H1 (cell line): ENCODE results near the gene ZBTB42. TPM values are rescaled to one million over a fixed set of nuclear protein-coding genes. Genes with fewer than 3 reads are reported as not detected.

ENCODE experiments used
- CTCF ChIA-PET: fragments of 300-600 bp; sonication (Branson Sonifier 250); formaldehyde crosslinking; loops from one replicate; lab custom pipeline; 2021; ENCODE audit not compliant: partially characterized antibody; lab: Charles Lee
- POLR2A ChIA-PET: fragments of 300-600 bp; sonication (Branson Sonifier 250); formaldehyde crosslinking; loops from one replicate; lab custom pipeline; 2021; ENCODE audit warnings: inconsistent platforms; ENCODE audit not compliant: partially characterized antibody; lab: Charles Lee
- DNase-seq, 2 experiments: peaks; one replicate each; pipeline versions ENCODE4 v3.0.0 to v3.0.0-alpha.2; 2010 to 2022; ENCODE audit warnings: low spot score in 2 of 2, low read depth in 1 of 2, mixed read lengths in 1 of 2
- FAIRE-seq: peaks from 2 replicates; lab custom pipeline; 2011; peaks lifted over from hg19 to GRCh38; lab: Jason Lieb, UNC
- H2AFZ ChIP-seq: 2 replicates; pipeline ENCODE4 v1.8.1; 2012; ENCODE audit warnings: low read length, inconsistent platforms
- H2AK5ac ChIP-seq: 2 replicates; pipeline ENCODE4 v1.6.1; 2013; ENCODE audit warnings: low read depth, low read length
- H2BK120ac ChIP-seq: replicated peaks from 2 replicates; pipeline ENCODE3; 2013; ENCODE audit warnings: low read depth, low read length, inconsistent platforms
- H2BK12ac ChIP-seq: 2 replicates; pipeline ENCODE4 v1.6.1; 2013; ENCODE audit warnings: low read depth, low read length
- H2BK15ac ChIP-seq: 2 replicates; pipeline ENCODE4 v1.6.1; 2013; ENCODE audit warnings: low read length
- H2BK20ac ChIP-seq: 2 replicates; pipeline ENCODE4 v1.6.1; 2013; ENCODE audit warnings: low read length
- H2BK5ac ChIP-seq: 2 replicates; pipeline ENCODE4 v1.6.1; 2013; ENCODE audit warnings: low read depth, low read length
- H3K14ac ChIP-seq: 2 replicates; pipeline ENCODE4 v1.6.1; 2013; ENCODE audit warnings: inconsistent platforms; ENCODE audit not compliant: insufficient read length
- H3K18ac ChIP-seq: 2 replicates; pipeline ENCODE4 v1.6.1; 2013; ENCODE audit warnings: low read length; ENCODE audit errors: extremely low read depth
- H3K23ac ChIP-seq: 2 replicates; pipeline ENCODE4 v1.6.1; 2013; ENCODE audit warnings: inconsistent platforms; ENCODE audit not compliant: insufficient read length
- H3K23me2 ChIP-seq: 2 replicates; pipeline ENCODE4 v1.6.1; 2013; ENCODE audit warnings: low read depth, low read length
- H3K27ac ChIP-seq: 2 replicates; pipeline ENCODE4 v1.6.1; 2011; ENCODE audit warnings: low read depth, low read length, inconsistent platforms
- H3K27me3 ChIP-seq, 4 experiments: replicated peaks in 1 of 4; 1 replicate in 1 of 4; 2 replicates in 3 of 4; pipeline versions ENCODE4 v1.6.1 to v1.8.1; 2011 to 2013; ENCODE audit warnings: low read length in 3 of 4, mild to moderate bottlenecking in 3 of 4, inconsistent platforms in 2 of 4, mixed read lengths in 2 of 4, moderate library complexity in 1 of 4; ENCODE audit not compliant: control insufficient read depth in 3 of 4, insufficient read depth in 3 of 4; ENCODE audit errors: extremely low read depth in 1 of 4
- H3K36me3 ChIP-seq, 4 experiments: 2 replicates each; pipeline versions ENCODE4 v1.6.1 to v1.8.1; 2011 to 2013; ENCODE audit warnings: mild to moderate bottlenecking in 4 of 4, low read length in 3 of 4, moderate library complexity in 2 of 4, control low read depth in 1 of 4, inconsistent platforms in 1 of 4; ENCODE audit not compliant: insufficient read depth in 4 of 4, control insufficient read depth in 2 of 4
- H3K4ac ChIP-seq: replicated peaks from 2 replicates; pipeline ENCODE3; 2013; ENCODE audit warnings: low read length, low read depth, mixed read lengths, inconsistent platforms; ENCODE audit not compliant: insufficient read length
- H3K4me1 ChIP-seq, 4 experiments: replicated peaks in 1 of 4; 1 replicate in 1 of 4; 2 replicates in 3 of 4; pipeline versions ENCODE4 v1.6.1 to v1.8.1; 2011 to 2013; ENCODE audit warnings: low read length in 3 of 4, inconsistent platforms in 2 of 4, mixed read lengths in 1 of 4; ENCODE audit not compliant: insufficient read depth in 4 of 4, control insufficient read depth in 3 of 4
- H3K4me2 ChIP-seq, 2 experiments: 2 replicates each; pipeline versions ENCODE4 v1.6.1 to v1.8.1; 2011 to 2013; ENCODE audit warnings: low read depth in 2 of 2, low read length in 2 of 2, control low read depth in 1 of 2, inconsistent platforms in 1 of 2, mild to moderate bottlenecking in 1 of 2; ENCODE audit not compliant: insufficient read depth in 1 of 2
- H3K4me3 ChIP-seq, 4 experiments: fragments of 200-600, 300-600 bp in 1 of 4; sonication (generic), shearing (Covaris generic), sonication (Bioruptor Twin) in 1 of 4; 2 replicates each; pipeline versions ENCODE4 v1.5.1 to v1.8.1; 2011 to 2016; ENCODE audit warnings: low read length in 4 of 4, low read depth in 3 of 4, control low read depth in 2 of 4, inconsistent platforms in 2 of 4, mild to moderate bottlenecking in 2 of 4, mixed read lengths in 1 of 4, moderate library complexity in 1 of 4; ENCODE audit not compliant: insufficient read depth in 2 of 4; ENCODE audit errors: extremely low read depth in 1 of 4
- H3K56ac ChIP-seq: replicated peaks from 2 replicates; pipeline ENCODE3; 2013; ENCODE audit warnings: low read depth, mild to moderate bottlenecking, mixed read lengths, low read length, inconsistent platforms; ENCODE audit not compliant: insufficient read length
- H3K79me1 ChIP-seq: 2 replicates; pipeline ENCODE4 v1.6.1; 2013; ENCODE audit warnings: low read depth, low read length, control low read depth
- H3K79me2 ChIP-seq, 2 experiments: 2 replicates each; pipeline versions ENCODE4 v1.6.1 to v1.8.1; 2012 to 2013; ENCODE audit warnings: low read length in 2 of 2, mild to moderate bottlenecking in 2 of 2, inconsistent platforms in 1 of 2; ENCODE audit not compliant: insufficient read depth in 2 of 2, control insufficient read depth in 1 of 2
- H3K9ac ChIP-seq, 4 experiments: replicated peaks in 1 of 4; 1 replicate in 1 of 4; 2 replicates in 3 of 4; pipeline versions ENCODE4 v1.6.1 to v1.8.1; 2011 to 2013; ENCODE audit warnings: low read depth in 3 of 4, low read length in 3 of 4, control low read depth in 2 of 4, mild to moderate bottlenecking in 2 of 4, moderate library complexity in 2 of 4, inconsistent platforms in 1 of 4; ENCODE audit errors: extremely low read depth in 1 of 4
- H3K9me3 ChIP-seq, 2 experiments: 2 replicates each; pipeline versions ENCODE4 v1.6.1 to v1.8.1; 2012 to 2013; ENCODE audit warnings: mild to moderate bottlenecking in 2 of 2, moderate library complexity in 2 of 2, control low read depth in 1 of 2, inconsistent platforms in 1 of 2, low read depth in 1 of 2, low read length in 1 of 2, mixed read lengths in 1 of 2; ENCODE audit not compliant: insufficient read depth in 2 of 2
- H4K20me1 ChIP-seq, 2 experiments: replicated peaks in 1 of 2; 2 replicates each; pipeline versions ENCODE3 to v1.8.1; 2011 to 2013; ENCODE audit warnings: inconsistent platforms in 2 of 2, low read length in 2 of 2, mild to moderate bottlenecking in 1 of 2; ENCODE audit not compliant: insufficient read depth in 2 of 2, control insufficient read depth in 1 of 2
- H4K5ac ChIP-seq: 2 replicates; pipeline ENCODE4 v1.6.1; 2013; ENCODE audit warnings: low read length, low read depth, mixed read lengths, inconsistent platforms; ENCODE audit not compliant: insufficient read length
- H4K8ac ChIP-seq: 2 replicates; pipeline ENCODE4 v1.8.0; 2013; ENCODE audit warnings: mild to moderate bottlenecking, moderate library complexity, low read length, inconsistent platforms; ENCODE audit not compliant: insufficient read depth; ENCODE audit errors: extremely low read depth
- H4K91ac ChIP-seq: replicated peaks from 2 replicates; pipeline ENCODE3; 2013; ENCODE audit warnings: low read length, mixed read lengths, inconsistent platforms; ENCODE audit not compliant: insufficient read length
- CHD2 ChIP-seq: IDR thresholded peaks from 2 replicates; pipeline ENCODE4 v1.6.1; 2012; ENCODE audit warnings: low read length, improper control_type of control experiment
- CTBP2 ChIP-seq: IDR thresholded peaks from 2 replicates; pipeline ENCODE4 v1.7.0; 2011; ENCODE audit warnings: borderline replicate concordance, mild to moderate bottlenecking, moderate library complexity, mixed read lengths, low read length; ENCODE audit not compliant: insufficient read depth, insufficient read length
- EGR1 ChIP-seq: IDR thresholded peaks from 2 replicates; pipeline ENCODE4 v1.6.1; 2011; ENCODE audit warnings: low read depth, low read length, borderline replicate concordance
- GTF2F1 ChIP-seq: IDR thresholded peaks from 2 replicates; pipeline ENCODE4 v1.6.1; 2012; ENCODE audit warnings: low read depth, low read length, improper control_type of control experiment, borderline replicate concordance
- NRF1 ChIP-seq: IDR thresholded peaks from 2 replicates; pipeline ENCODE4 v1.6.1; 2011; ENCODE audit warnings: mild to moderate bottlenecking, low read depth, low read length, improper control_type of control experiment
- SIN3A ChIP-seq, 2 experiments: IDR thresholded peaks in 1 of 2; conservative IDR thresholded peaks in 1 of 2; 2 replicates each; pipeline ENCODE4 v1.6.1; 2011 to 2012; ENCODE audit warnings: low read length in 2 of 2, improper control_type of control experiment in 1 of 2, low read depth in 1 of 2, mild to moderate bottlenecking in 1 of 2
- SIRT6 ChIP-seq: IDR thresholded peaks from one replicate; pipeline ENCODE4 v1.7.1; 2012; ENCODE audit warnings: low read length, inconsistent platforms
- SP2 ChIP-seq: IDR thresholded peaks from 2 replicates; pipeline ENCODE4 v1.6.1; 2012; ENCODE audit warnings: mild to moderate bottlenecking, low read length, inconsistent platforms
- SRF ChIP-seq: IDR thresholded peaks from 2 replicates; pipeline ENCODE4 v1.6.1; 2011; ENCODE audit warnings: mild to moderate bottlenecking, low read depth, low read length, moderate library complexity
- YY1 ChIP-seq: IDR thresholded peaks from 2 replicates; pipeline ENCODE4 v1.6.1; 2011; ENCODE audit warnings: low read depth, mild to moderate bottlenecking, low read length
- WGBS, 2 experiments: shearing (Covaris generic) in 1 of 2; methylation state at CpG; one replicate each; pipeline versions ENCODE4 v1.1.6 to v1.1.7; 2013 to 2015; ENCODE audit warnings: low lambda C conversion rate in 2 of 2, mixed read lengths in 2 of 2, inconsistent platforms in 1 of 2, low coverage in 1 of 2, missing lambda C conversion rate in 1 of 2; ENCODE audit not compliant: insufficient replicate concordance in 2 of 2, insufficient coverage in 1 of 2, insufficient read length in 1 of 2; ENCODE audit errors: extremely low coverage in 1 of 2, missing lambda C conversion rate in 1 of 2; 5-methylcytosine and 5-hydroxymethylcytosine counted together
- polyA plus RNA-seq, 7 experiments: library from polyadenylated mRNA; depleted of rRNA in 3 of 7; stranded (reverse) in 5 of 7; unstranded in 2 of 7; fragments of >200 nt in 5 of 7; fragments of 200-250 nt in 2 of 7; gene quantifications; 1 replicate in 5 of 7; 2 replicates in 1 of 7; 4 replicates in 1 of 7; pipeline versions ENCODE4 v1.2.1 to v1.2.3, GENCODE V29; 2011 to 2013; ENCODE audit warnings: missing spikeins in 2 of 7, mixed read lengths in 2 of 7
- total RNA-seq: library from RNA; stranded (reverse); fragmentation: NEBNext Ultra II Directional; extraction: Animal tissue kit (Norgen Biotek cat#: 25700); gene quantifications from 2 replicates; pipeline ENCODE4 v1.2.1, GENCODE V29; 2021
- TF ChIP-seq, protein P1 (sequence below): IDR thresholded peaks from 2 replicates; pipeline ENCODE4 v1.6.1; 2011; ENCODE audit warnings: low read depth, mild to moderate bottlenecking, low read length; ENCODE audit not compliant: insufficient read depth
- TF ChIP-seq, protein P2 (sequence below): IDR thresholded peaks from 2 replicates; pipeline ENCODE4 v1.6.1; 2012; ENCODE audit warnings: inconsistent platforms

The ZBTB42 gene
- total and polyA plus RNA-seq, 2 of the 8 experiments (the other 6 are each of a cell fraction or from before 2014, with no cell fraction given), result 2.8 to 3.1 TPM

DNA sequence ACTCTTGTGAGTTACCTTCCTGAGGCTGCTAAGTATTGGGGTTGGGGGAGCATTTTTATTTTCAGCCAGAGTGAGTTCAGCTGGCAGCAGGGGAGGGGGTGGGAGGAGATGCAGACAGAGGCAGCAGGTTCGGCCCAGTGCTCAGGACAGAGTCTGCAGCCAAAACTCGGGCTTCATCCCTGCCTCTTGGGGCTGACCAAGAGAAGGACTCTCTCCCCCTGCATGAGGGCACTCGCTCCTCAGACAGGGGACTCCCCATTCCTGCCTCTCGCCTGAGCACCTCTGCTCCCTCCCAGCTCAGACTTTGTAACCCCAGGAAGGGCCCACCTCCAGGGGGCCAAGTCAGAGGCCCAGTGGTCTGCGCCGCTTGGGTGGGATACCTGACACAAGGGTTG lies 4.2 kb upstream of the ZBTB42 start:
- Histone ChIP-seq H2BK12ac (peak overlapping the region; percentile 44; the same call in 1 of the 2 replicates), H4K8ac (no peak overlapping the region; the same call in 1 of the 2 replicates), H3K4me3 (peak overlapping the region in 1 of 4 experiments; percentile 66; a peak in 1 of 8 replicates), H4K20me1 (peaks cover 15 to 22% of the 10 kb centered on the region in 2 experiments), H3K23me2 (peaks cover 27% of the 10 kb centered on the region), H3K9ac (no peak overlapping the region), H3K27me3 (peaks cover 10 to 60% (median 49%) of the 10 kb centered on the region in 4 experiments), H3K4me1 (peaks cover 4 to 48% (median 36%) of the 10 kb centered on the region in 4 experiments), H2BK5ac (0 out of 2 replicates have a peak overlapping the region, but pooled peaks have one; percentile 2), H3K9me3 (no peaks in the 10 kb centered on the region), H3K27ac (no peak overlapping the region), H3K23ac (no peak overlapping the region), H3K4me2 (peak overlapping the region; percentile 21 to 88; a peak in 2 of 4 replicates), H2AFZ (no peak overlapping the region), H3K18ac (no peak overlapping the region), H4K91ac (no peak overlapping the region), H3K4ac (no peak overlapping the region), H4K5ac (no peak overlapping the region), H2AK5ac (no peak overlapping the region; the same call in 1 of the 2 replicates), H2BK15ac (no peak overlapping the region), H2BK120ac (no peak overlapping the region), H3K56ac (no peak overlapping the region), H3K36me3 (no peaks in the 10 kb centered on the region; a peak in 1 of 8 replicates), H2BK20ac (0 out of 2 replicates have a peak overlapping the region, but pooled peaks have one; percentile 61), H3K79me2 (peaks cover 0 to 6% of the 10 kb centered on the region in 2 experiments; a peak in 1 of 4 replicates), H3K79me1 (peaks cover 8% of the 10 kb centered on the region), H3K14ac (no peak overlapping the region)
- WGBS, 2 experiments, result 61% methylated on average over 6 of the region's 6 CpGs; no CpG with 5 or more reads in 1 of the 2 experiments
- ChIA-PET POLR2A (interaction anchor here (0.7 to 2.3 kb wide), 3 partner anchors 17 to 67 kb away, joined by 3 to 7 read pairs (median 3); partner anchors contain the start of gene SIVA1), CTCF (interaction anchor here (0.6 to 11.1 kb wide), 6 partner anchors 23 to 74 kb away, joined by 3 to 110 read pairs (median 4); no protein-coding TSS in a partner anchor)
- FAIRE-seq, result no peak
- no peak for DNase-seq
- TF ChIP-seq YY1, result no peak
- no peak for TF ChIP-seq SRF
- TF ChIP-seq, protein P1, sequence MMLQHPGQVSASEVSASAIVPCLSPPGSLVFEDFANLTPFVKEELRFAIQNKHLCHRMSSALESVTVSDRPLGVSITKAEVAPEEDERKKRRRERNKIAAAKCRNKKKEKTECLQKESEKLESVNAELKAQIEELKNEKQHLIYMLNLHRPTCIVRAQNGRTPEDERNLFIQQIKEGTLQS, result no peak
- TF ChIP-seq, protein P2, sequence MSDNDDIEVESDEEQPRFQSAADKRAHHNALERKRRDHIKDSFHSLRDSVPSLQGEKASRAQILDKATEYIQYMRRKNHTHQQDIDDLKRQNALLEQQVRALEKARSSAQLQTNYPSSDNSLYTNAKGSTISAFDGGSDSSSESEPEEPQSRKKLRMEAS, result no peak
- no peak for TF ChIP-seq SIRT6
- TF ChIP-seq CTBP2, result no peak
- TF ChIP-seq NRF1, result no peak
- TF ChIP-seq EGR1, result no peak
- no peak for TF ChIP-seq SP2
- TF ChIP-seq SIN3A (conservative IDR thresholded peaks at IDR 0.05 in 1 of 2, IDR thresholded peaks at IDR 0.05 in 1 of 2; ENCODE audit: low read depth in 1 of 2, low read length in 2 of 2), result no peak
- TF ChIP-seq GTF2F1, result no peak
- no peak for TF ChIP-seq CHD2
